Small intestine (tissue), 7 donors: ENCODE results near the gene IL27RA. TPM values are rescaled to one million over a fixed set of nuclear protein-coding genes. Genes with fewer than 3 reads are reported as not detected.

Source experiments
- DNase-seq, 2 donors: peaks; one replicate each; pipeline versions ENCODE4 v3.0.0 to v3.0.0-alpha.2; 2013
- FAIRE-seq: peaks from 2 replicates; lab custom pipeline; 2012; peaks lifted over from hg19 to GRCh38; lab: Jason Lieb, UNC
- H3K27ac ChIP-seq, 3 donors: one replicate each; pipeline ENCODE4 v1.5.1; 2013; ENCODE audit warnings: low read length in 2 of 3, mild to moderate bottlenecking in 2 of 3, control low read depth in 1 of 3, inconsistent platforms in 1 of 3, low read depth in 1 of 3, moderate library complexity in 1 of 3
- H3K27me3 ChIP-seq, 3 donors: one replicate each; pipeline ENCODE4 v1.6.1; 2013; ENCODE audit warnings: low read length in 3 of 3, inconsistent platforms in 1 of 3; ENCODE audit not compliant: control insufficient read depth in 3 of 3, insufficient read depth in 3 of 3
- H3K36me3 ChIP-seq, 3 donors: one replicate each; pipeline ENCODE4 v1.6.1; 2013; ENCODE audit warnings: low read length in 3 of 3, inconsistent platforms in 1 of 3, low read depth in 1 of 3, mild to moderate bottlenecking in 1 of 3, moderate library complexity in 1 of 3; ENCODE audit not compliant: control insufficient read depth in 3 of 3, insufficient read depth in 2 of 3
- H3K4me1 ChIP-seq, 3 donors: one replicate each; pipeline ENCODE4 v1.6.1; 2013; ENCODE audit warnings: low read length in 2 of 3, inconsistent platforms in 1 of 3, low read depth in 1 of 3, mild to moderate bottlenecking in 1 of 3, moderate library complexity in 1 of 3; ENCODE audit not compliant: control insufficient read depth in 3 of 3, insufficient read depth in 2 of 3
- H3K4me3 ChIP-seq, 3 donors: one replicate each; pipeline ENCODE4 v1.5.1; 2013; ENCODE audit warnings: low read length in 3 of 3, control low read depth in 1 of 3, inconsistent platforms in 1 of 3, low read depth in 1 of 3, mild to moderate bottlenecking in 1 of 3, moderate library complexity in 1 of 3
- H3K9me3 ChIP-seq, 2 donors: one replicate each; pipeline ENCODE4 v1.6.1; 2013; ENCODE audit warnings: low read depth in 1 of 2, low read length in 1 of 2; ENCODE audit not compliant: control insufficient read depth in 2 of 2, insufficient read depth in 1 of 2
- WGBS, 3 donors: extraction: QIAGEN DNeasy Blood & Tissue Kit; methylation state at CpG; one replicate each; pipeline ENCODE4 v1.1.7; 2013; 5-methylcytosine and 5-hydroxymethylcytosine counted together
- polyA plus RNA-seq, 4 donors: library from polyadenylated mRNA; stranded (reverse) in 3 of 4; unstranded in 1 of 4; fragments of 200-250 nt in 3 of 4; fragments of 120-200 nt in 1 of 4; gene quantifications; one replicate each; pipeline versions ENCODE4 v1.2.1 to v1.2.3, GENCODE V29; 2013
- donor health status: healthy with polysubstance abuse.
- donor health status: control.
- donor health status: control.
- donor health status: Bipolar disorder and iron deficiency.
- donor health status: healthy.

Gene IL27RA
- polyA plus RNA-seq, 4 donors, result 0.45 to 5.6 (median 3.1) TPM

- 0 to 2% (median 1%) methylated on average over 27 to 106 of the region's 106 CpGs for WGBS, 3 donors
- H3K4me3 ChIP-seq, result peak overlapping the region; percentile 63 to 94 (median 69)
- no peaks in the 10 kb centered on the region for H3K36me3 ChIP-seq
- H3K4me1 ChIP-seq, result peaks cover 0 to 17% (median 0%) of the 10 kb centered on the region in 3 donors
- no peaks in the 10 kb centered on the region for H3K27me3 ChIP-seq
- DNase-seq, result peak; percentile 71 to 93
- H3K27ac ChIP-seq, result peak overlapping the region; percentile 95 to 99 (median 98)
- H3K9me3 ChIP-seq, result no peaks in the 10 kb centered on the region
- no peak for FAIRE-seq
Measured at GRCh38 chr19:14073261-14073924, 41.8 kb downstream of the IL27RA start.

GRCh38 chr19:14073925-14074838 is 42.6 kb downstream of the IL27RA start:
- Histone ChIP-seq H3K27ac (peak overlapping the region; percentile 93 to 98 (median 95)), H3K36me3 (no peaks in the 10 kb centered on the region), H3K4me1 (peaks cover 0 to 17% (median 0%) of the 10 kb centered on the region in 3 donors), H3K27me3 (no peaks in the 10 kb centered on the region), H3K9me3 (no peaks in the 10 kb centered on the region), H3K4me3 (peak overlapping the region; percentile 63 to 94 (median 69))
- DNase-seq (peak; percentile 79 to 82), FAIRE-seq (no peak)
- WGBS, 3 donors, result 0 to 3% (median 1%) methylated on average over 42 to 44 of the region's 44 CpGs

GRCh38 chr19:14078411-14078810 is 46.8 kb downstream of the IL27RA start:
- Histone ChIP-seq H3K36me3 (peaks cover 0 to under 1% (median 0%) of the 10 kb centered on the region in 3 donors), H3K4me1 (peaks cover 0 to 25% (median 0%) of the 10 kb centered on the region in 3 donors), H3K4me3 (no peak overlapping the region), H3K27me3 (no peaks in the 10 kb centered on the region), H3K27ac (no peak overlapping the region), H3K9me3 (no peaks in the 10 kb centered on the region)
- no peak for FAIRE-seq
- no peak for DNase-seq
- WGBS, 3 donors, result 67 to 70% (median 69%) methylated on average over 2 of the region's 2 CpGs

- FAIRE-seq (peak; percentile 91), DNase-seq (peak; percentile 99)
- Histone ChIP-seq H3K27ac (peak overlapping the region; percentile 90 to 99 (median 93)), H3K27me3 (no peaks in the 10 kb centered on the region), H3K4me1 (peaks cover 0 to 13% (median 0%) of the 10 kb centered on the region in 3 donors), H3K9me3 (no peaks in the 10 kb centered on the region), H3K4me3 (peak overlapping the region; percentile 50 to 87 (median 65)), H3K36me3 (peaks cover 0 to 6% (median 0%) of the 10 kb centered on the region in 3 donors)
- 0 to 1% (median 0%) methylated on average over 49 to 50 of the region's 50 CpGs for WGBS, 3 donors
Measured at GRCh38 chr19:14080887-14081796, 49.6 kb downstream of the IL27RA start.

- 8 to 18% (median 9%) methylated on average over 24 of the region's 24 CpGs for WGBS, 3 donors
- Histone ChIP-seq H3K27ac (peak overlapping the region; percentile 50 to 99 (median 90)), H3K36me3 (peaks cover 0 to 10% (median 0%) of the 10 kb centered on the region in 3 donors), H3K4me1 (peaks cover 0 to 13% (median 0%) of the 10 kb centered on the region in 3 donors), H3K27me3 (no peaks in the 10 kb centered on the region), H3K9me3 (no peaks in the 10 kb centered on the region), H3K4me3 (peak overlapping the region; percentile 50 to 87 (median 65))
- FAIRE-seq, result no peak
- DNase-seq, result no peak
Measured at GRCh38 chr19:14081797-14082674, 50.5 kb downstream of the IL27RA start.

- WGBS, 3 donors, result 22 to 48% (median 23%) methylated on average over 1 of the region's 1 CpG
- DNase-seq, result no peak
- FAIRE-seq, result no peak
- Histone ChIP-seq H3K36me3 (peaks cover 0 to 12% (median 2%) of the 10 kb centered on the region in 3 donors), H3K9me3 (no peaks in the 10 kb centered on the region), H3K4me3 (peak overlapping the region in 2 of 3 donors; percentile 65 to 87), H3K4me1 (peaks cover 0 to 13% (median 0%) of the 10 kb centered on the region in 3 donors), H3K27me3 (no peaks in the 10 kb centered on the region), H3K27ac (peak overlapping the region in 1 of 3 donors; percentile 90)
Measured at GRCh38 chr19:14082675-14082960, 51.1 kb downstream of the IL27RA start.

- Histone ChIP-seq H3K4me3 (peak within 1 kb of the TSS in 1 of 3 donors; percentile 20), H3K4me1 (peaks cover 0 to 12% (median 0%) of the 10 kb centered on the region in 3 donors), H3K36me3 (peaks cover 0 to 28% (median 5%) of the 10 kb centered on the region in 3 donors), H3K27me3 (no peaks in the 10 kb centered on the region), H3K27ac (no peak within 1 kb of the TSS), H3K9me3 (no peaks in the 10 kb centered on the region)
- 44 to 67% (median 55%) methylated on average over 49 to 54 of the region's 54 CpGs for WGBS, 3 donors
- peak in 1 of 2 donors; percentile 55 for DNase-seq
- no peak for FAIRE-seq
Measured at GRCh38 chr19:14085309-14085995, 53.9 kb downstream of the IL27RA start, which contains the start of gene C19orf67. C19orf67 (minus strand) TSS chr19:14085783; CDS start chr19:14085627, 156 bp downstream.
